Effector CD8-positive, alpha-beta T cell (primary cell): ENCODE data around the gene STX8.
"Not testable (repeated sequence)": the region's sequence is repeated elsewhere in the genome, so short reads cannot be mapped to it uniquely, and the experiment has no call there.

ENCODE experiments used
- DNase-seq: peaks from one replicate; lab custom pipeline; 2025; lab: John Stamatoyannopoulos, UW

Gene STX8

GRCh38 chr17:9339958-9340357 is 235.7 kb downstream of the STX8 start:
- no peak for DNase-seq

- DNase-seq: not testable (repeated sequence)
Observed at GRCh38 chr17:9339482-9339881, 236.1 kb downstream of the STX8 start.

- DNase-seq: no peak
Observed at GRCh38 chr17:9336817-9337216, 238.8 kb downstream of the STX8 start.

GRCh38 chr17:9334536-9335446 is 240.8 kb downstream of the STX8 start:
- DNase-seq: no peak

GRCh38 chr17:9332132-9332494 is 243.5 kb downstream of the STX8 start:
- no peak for DNase-seq

GRCh38 chr17:9331279-9332131 is 244.1 kb downstream of the STX8 start:
- no peak for DNase-seq

GRCh38 chr17:9330611-9331271 is 244.9 kb downstream of the STX8 start:
- no peak for DNase-seq

GRCh38 chr17:9330141-9330540 is 245.5 kb downstream of the STX8 start:
- no peak for DNase-seq

- no peak for DNase-seq
Observed at GRCh38 chr17:9329251-9329921, 246.2 kb downstream of the STX8 start.

GRCh38 chr17:9324864-9325263 is 250.8 kb downstream of the STX8 start:
- DNase-seq: no peak

- DNase-seq: no peak
Observed at GRCh38 chr17:9322326-9322725, 253.3 kb downstream of the STX8 start.

- no peak for DNase-seq
Observed at GRCh38 chr17:9321890-9322289, 253.7 kb downstream of the STX8 start.

GRCh38 chr17:9315360-9315759 is 260.3 kb downstream of the STX8 start:
- no peak for DNase-seq

- DNase-seq: no peak
Observed at GRCh38 chr17:9313346-9313745, 262.3 kb downstream of the STX8 start.

GRCh38 chr17:9309216-9309615 is 266.4 kb downstream of the STX8 start:
- DNase-seq: no peak

- DNase-seq: no peak
Observed at GRCh38 chr17:9308069-9308468, 267.6 kb downstream of the STX8 start.

- no peak for DNase-seq
Observed at GRCh38 chr17:9307313-9307998, 268.2 kb downstream of the STX8 start.

- no peak for DNase-seq
Observed at GRCh38 chr17:9306086-9306485, 269.5 kb downstream of the STX8 start.

- DNase-seq: no peak
Observed at GRCh38 chr17:9299695-9300094, 275.9 kb downstream of the STX8 start.

GRCh38 chr17:9298776-9299295 is 276.8 kb downstream of the STX8 start:
- DNase-seq: no peak

- DNase-seq: no peak
Observed at GRCh38 chr17:9298135-9298534, 277.5 kb downstream of the STX8 start.
